ENCODE results near the gene SEBOX. TPM values are rescaled to one million over a fixed set of nuclear protein-coding genes. Genes with fewer than 3 reads are reported as not detected.

The SEBOX gene
- total RNA-seq, 4 donors from 2014 or later: not detected

- Histone ChIP-seq H3K27me3 (no peaks in the 10 kb centered on the region), H3K27ac (replicated peaks in 1 of 4) (no peak overlapping the region), H3K4me3 (no peak overlapping the region), H3K36me3 (peaks cover 60 to 100% (median 98%) of the 10 kb centered on the region in 4 donors), H3K9me3 (no peaks in the 10 kb centered on the region), H3K4me1 (peaks cover 9 to 17% (median 12%) of the 10 kb centered on the region in 4 donors)
- no peak for DNase-seq (ENCODE audit: extremely low spot score)
- WGBS: 74% methylated on average over 2 of the region's 2 CpGs
- intact Hi-C loops (cut with DNase I): no loop called here
- TF ChIP-seq POLR2AphosphoS5 (IDR thresholded peaks at IDR 0.05) (no peak), POLR2A (IDR thresholded peaks at IDR 0.05; ENCODE audit: low read depth) (no peak), EP300 (IDR thresholded peaks at IDR 0.05) (no peak), CTCF (IDR thresholded peaks at IDR 0.05) (no peak)
These were observed 18.8 kb downstream of the SEBOX start for GRCh38 chr17:28346199-28346580.

GRCh38 chr17:28345419-28346198 lies 19.4 kb downstream of the SEBOX start:
- TF ChIP-seq EP300 (IDR thresholded peaks at IDR 0.05) (no peak), POLR2AphosphoS5 (IDR thresholded peaks at IDR 0.05) (no peak), CTCF (IDR thresholded peaks at IDR 0.05) (no peak), POLR2A (IDR thresholded peaks at IDR 0.05; ENCODE audit: low read depth) (no peak)
- DNase-seq (ENCODE audit: extremely low spot score): no peak
- intact Hi-C loops (cut with DNase I): no loop called here

GRCh38 chr17:28344435-28344901 lies 20.5 kb downstream of the SEBOX start:
- no peaks in the 10 kb centered on the region for H3K9me3 ChIP-seq
- no peaks in the 10 kb centered on the region for H3K27me3 ChIP-seq
- DNase-seq (ENCODE audit: extremely low spot score): no peak
- TF ChIP-seq CTCF (IDR thresholded peaks at IDR 0.05): no peak
- no peak for TF ChIP-seq EP300 (IDR thresholded peaks at IDR 0.05)
- TF ChIP-seq POLR2A (IDR thresholded peaks at IDR 0.05; ENCODE audit: low read depth): no peak
- no peak for TF ChIP-seq POLR2AphosphoS5 (IDR thresholded peaks at IDR 0.05)
- H3K36me3 ChIP-seq: peaks cover 66 to 100% (median 99%) of the 10 kb centered on the region in 4 donors
- intact Hi-C loops (cut with DNase I): no loop called here
- H3K27ac ChIP-seq (replicated peaks in 1 of 4): no peak overlapping the region
- peaks cover 9 to 28% (median 20%) of the 10 kb centered on the region in 4 donors for H3K4me1 ChIP-seq
- no peak overlapping the region for H3K4me3 ChIP-seq
- 83% methylated on average over 9 of the region's 19 CpGs for WGBS

More at GRCh38 chr17:28345419-28346198, 19.4 kb downstream of the SEBOX start:
- Histone ChIP-seq H3K27me3 (no peaks in the 10 kb centered on the region), H3K4me1 (peaks cover 9 to 17% (median 12%) of the 10 kb centered on the region in 4 donors), H3K4me3 (no peak overlapping the region), H3K27ac (replicated peaks in 1 of 4) (no peak overlapping the region), H3K9me3 (no peaks in the 10 kb centered on the region), H3K36me3 (peaks cover 60 to 100% (median 98%) of the 10 kb centered on the region in 4 donors)
- WGBS: 81% methylated on average over 9 of the region's 13 CpGs

- intact Hi-C loops (cut with DNase I): no loop called here
- Histone ChIP-seq H3K4me3 (no peak overlapping the region), H3K36me3 (peaks cover 67 to 99% (median 98%) of the 10 kb centered on the region in 4 donors), H3K27ac (replicated peaks in 1 of 4) (no peak overlapping the region), H3K4me1 (peaks cover 14 to 33% (median 24%) of the 10 kb centered on the region in 4 donors), H3K27me3 (no peaks in the 10 kb centered on the region), H3K9me3 (no peaks in the 10 kb centered on the region)
- TF ChIP-seq CTCF (IDR thresholded peaks at IDR 0.05) (no peak), POLR2AphosphoS5 (IDR thresholded peaks at IDR 0.05) (no peak), POLR2A (IDR thresholded peaks at IDR 0.05; ENCODE audit: low read depth) (no peak), EP300 (IDR thresholded peaks at IDR 0.05) (no peak)
- 85% methylated on average over 9 of the region's 9 CpGs for WGBS
- DNase-seq (ENCODE audit: extremely low spot score): no peak
These were observed 21.0 kb downstream of the SEBOX start for GRCh38 chr17:28344011-28344410.

Measured in esophagus muscularis mucosa (tissue), 4 donors.